Fibroblast of gingiva (primary cell): ENCODE measurements around the gene HSD17B2.
"Not testable (repeated sequence)": the region's sequence is repeated elsewhere in the genome, so short reads cannot be mapped to it uniquely, and the experiment has no call there.

Experiments used
- DNase-seq: peaks from one replicate; pipeline ENCODE4 v3.0.0-alpha.2; 2011; ENCODE audit warnings: low read depth

HSD17B2 gene

GRCh38 chr16:82034981-82035612 lies at the start of gene HSD17B2:
Gene HSD17B2 (plus strand): TSS chr16:82035253. CDS start chr16:82035425, 172 bp downstream.
- DNase-seq, result no peak

- no peak for DNase-seq
Observed at GRCh38 chr16:81987121-81987520, 47.9 kb upstream of the HSD17B2 start.

- DNase-seq, result no peak
Observed at GRCh38 chr16:81987706-81988105, 47.3 kb upstream of the HSD17B2 start.

- DNase-seq, result no peak
Observed at GRCh38 chr16:81992859-81993258, 42.2 kb upstream of the HSD17B2 start.

- no peak for DNase-seq
Observed at GRCh38 chr16:81994485-81994884, 40.6 kb upstream of the HSD17B2 start.

GRCh38 chr16:81995651-81996050 lies 39.4 kb upstream of the HSD17B2 start:
- no peak for DNase-seq

- peak; percentile 66 for DNase-seq
Observed at GRCh38 chr16:81996664-81997509, 38.2 kb upstream of the HSD17B2 start.

- peak; percentile 81 for DNase-seq
Observed at GRCh38 chr16:81997738-81998137, 37.3 kb upstream of the HSD17B2 start.

GRCh38 chr16:82002831-82003230 lies 32.2 kb upstream of the HSD17B2 start:
- DNase-seq, result no peak

GRCh38 chr16:82004601-82005000 lies 30.5 kb upstream of the HSD17B2 start:
- no peak for DNase-seq

- no peak for DNase-seq
Observed at GRCh38 chr16:82005027-82005830, 29.8 kb upstream of the HSD17B2 start.

- DNase-seq, result no peak
Observed at GRCh38 chr16:82006036-82006435, 29.0 kb upstream of the HSD17B2 start.

- no peak for DNase-seq
Observed at GRCh38 chr16:82007189-82007588, 27.9 kb upstream of the HSD17B2 start.

- no peak for DNase-seq
Observed at GRCh38 chr16:82008957-82009592, 26.0 kb upstream of the HSD17B2 start.

- not testable (repeated sequence) for DNase-seq
Observed at GRCh38 chr16:82009789-82010188, 25.3 kb upstream of the HSD17B2 start.

GRCh38 chr16:82010649-82011048 lies 24.4 kb upstream of the HSD17B2 start:
- DNase-seq, result no peak

GRCh38 chr16:82011199-82011641 lies 23.8 kb upstream of the HSD17B2 start, which contains the start of gene SDR42E1:
Gene SDR42E1 (minus strand): TSS chr16:82011470. CDS start chr16:82000858, 10,612 bp downstream.
- DNase-seq, result no peak

- DNase-seq, result no peak
Observed at GRCh38 chr16:82013139-82013538, 21.9 kb upstream of the HSD17B2 start.

GRCh38 chr16:82016263-82016662 lies 18.8 kb upstream of the HSD17B2 start:
- peak; percentile 37 for DNase-seq

GRCh38 chr16:82016964-82017363 lies 18.1 kb upstream of the HSD17B2 start:
- DNase-seq, result peak; percentile 97

GRCh38 chr16:82017911-82018568 lies 17.0 kb upstream of the HSD17B2 start:
- DNase-seq, result peak; percentile 28
